HepG2 (cell line): Measurements from ENCODE around the gene KDM4B. TPM values are rescaled to one million over a fixed set of nuclear protein-coding genes. Genes with fewer than 3 reads are reported as not detected.

Source experiments
- HNRNPK ChIP-seq: fragments of 200-400 bp; formaldehyde crosslinking; IDR thresholded peaks from 2 replicates; pipeline ENCODE4 v1.6.1; 2018; ENCODE audit warnings: low read length, low read depth, moderate library complexity, mild to moderate bottlenecking; ENCODE audit not compliant: poor library complexity, severe bottlenecking
- HOXD1 ChIP-seq: sonication (generic); formaldehyde crosslinking; IDR thresholded peaks from 2 replicates; pipeline ENCODE4 v1.5.0; 2020; ENCODE audit warnings: missing genetic modification reagents
- ISX ChIP-seq: sonication (generic); formaldehyde crosslinking; conservative IDR thresholded peaks from 2 replicates; pipeline ENCODE4 v1.5.0; 2020; ENCODE audit warnings: missing genetic modification reagents
- NFYB ChIP-seq: sonication (generic); formaldehyde crosslinking; IDR thresholded peaks from 2 replicates; pipeline ENCODE4 v1.4.0; 2020; ENCODE audit warnings: missing genetic modification reagents
- RARA ChIP-seq: IDR thresholded peaks from 2 replicates; pipeline ENCODE4 v1.6.1; 2016; ENCODE audit warnings: missing genetic modification reagents, missing compliant biosample characterization
- RFX5 ChIP-seq: IDR thresholded peaks from 2 replicates; pipeline ENCODE4 v1.6.1; 2011; ENCODE audit warnings: low read depth, low read length, improper control_type of control experiment
- SMAD1 ChIP-seq: sonication (generic); formaldehyde crosslinking; IDR thresholded peaks from 2 replicates; pipeline ENCODE4 v1.4.0; 2020; ENCODE audit warnings: missing genetic modification reagents, low read depth, mild to moderate bottlenecking, borderline replicate concordance
- SNAI1 ChIP-seq: sonication (generic); formaldehyde crosslinking; IDR thresholded peaks from 2 replicates; pipeline ENCODE4 v1.5.0; 2020; ENCODE audit warnings: mild to moderate bottlenecking, missing genetic modification reagents, borderline replicate concordance
- SOX5 ChIP-seq: IDR thresholded peaks from 2 replicates; pipeline ENCODE4 v1.6.1; 2016; ENCODE audit warnings: borderline replicate concordance
- ZMYM3 ChIP-seq: sonication (generic); formaldehyde crosslinking; IDR thresholded peaks from 2 replicates; pipeline ENCODE4 v1.5.1; 2020; ENCODE audit warnings: mild to moderate bottlenecking, missing genetic modification reagents
- ZNF160 ChIP-seq: sonication (generic); formaldehyde crosslinking; IDR thresholded peaks from 2 replicates; pipeline ENCODE4 v1.8.0; 2022; ENCODE audit warnings: mild to moderate bottlenecking, inconsistent platforms, missing genetic modification reagents
- ZNF670 ChIP-seq: sonication (generic); formaldehyde crosslinking; IDR thresholded peaks from 2 replicates; pipeline ENCODE4 v1.8.0; 2022; ENCODE audit warnings: mild to moderate bottlenecking, missing genetic modification reagents, borderline replicate concordance
- polyA plus RNA-seq, 8 experiments: library from polyadenylated mRNA; depleted of rRNA in 3 of 8; stranded (reverse) in 7 of 8; unstranded in 1 of 8; fragments of >200 nt; fragmentation: Illumina TruSeq in 4 of 8; extraction: Trizol in 4 of 8; gene quantifications; 2 replicates each; pipeline versions ENCODE4 v1.2.1 to v1.2.3, GENCODE V29; 2011 to 2016; ENCODE audit warnings: low read depth in 4 of 8, missing spikeins in 1 of 8, mixed read lengths in 1 of 8; ENCODE audit not compliant: insufficient read depth in 1 of 8
- total RNA-seq, 5 experiments: library from RNA; depleted of rRNA; stranded (reverse); fragments of >200 nt; fragmentation: Illumina TruSeq; extraction: Trizol; gene quantifications; 2 replicates each; pipeline ENCODE4 v1.2.3, GENCODE V29; 2016; ENCODE audit warnings: low read depth in 1 of 5
- TF ChIP-seq, protein P1 (sequence below): sonication (generic); formaldehyde crosslinking; IDR thresholded peaks from 2 replicates; pipeline ENCODE4 v1.5.1; 2020; ENCODE audit warnings: missing genetic modification reagents, mild to moderate bottlenecking, borderline replicate concordance
- TF ChIP-seq, protein P2 (sequence below): sonication (generic); formaldehyde crosslinking; IDR thresholded peaks from 2 replicates; pipeline ENCODE4 v1.8.1; 2022; ENCODE audit warnings: low read depth, mild to moderate bottlenecking, missing genetic modification reagents
- TF ChIP-seq, protein P3 (sequence below): sonication (generic); formaldehyde crosslinking; IDR thresholded peaks from 2 replicates; pipeline ENCODE4 v1.4.0; 2020; ENCODE audit warnings: mild to moderate bottlenecking, missing genetic modification reagents
- TF ChIP-seq, protein P4 (sequence below): sonication (generic); formaldehyde crosslinking; IDR thresholded peaks from 2 replicates; pipeline ENCODE4 v1.8.1; 2023; ENCODE audit warnings: mild to moderate bottlenecking, inconsistent platforms, moderate library complexity, missing genetic modification reagents, borderline replicate concordance
- TF ChIP-seq, protein P5 (sequence below), 2 experiments: sonication (generic) in 1 of 2; formaldehyde crosslinking in 1 of 2; IDR thresholded peaks; 2 replicates each; pipeline versions ENCODE4 v1.5.1 to v1.6.1; 2011 to 2020; ENCODE audit warnings: borderline replicate concordance in 1 of 2, low read depth in 1 of 2, low read length in 1 of 2, mild to moderate bottlenecking in 1 of 2, missing genetic modification reagents in 1 of 2, moderate library complexity in 1 of 2

KDM4B gene
- total and polyA plus RNA-seq, 2 of the 13 experiments (the other 11 are each of a cell fraction or from before 2014, with no cell fraction given): 4.9 to 14.6 TPM

DNA sequence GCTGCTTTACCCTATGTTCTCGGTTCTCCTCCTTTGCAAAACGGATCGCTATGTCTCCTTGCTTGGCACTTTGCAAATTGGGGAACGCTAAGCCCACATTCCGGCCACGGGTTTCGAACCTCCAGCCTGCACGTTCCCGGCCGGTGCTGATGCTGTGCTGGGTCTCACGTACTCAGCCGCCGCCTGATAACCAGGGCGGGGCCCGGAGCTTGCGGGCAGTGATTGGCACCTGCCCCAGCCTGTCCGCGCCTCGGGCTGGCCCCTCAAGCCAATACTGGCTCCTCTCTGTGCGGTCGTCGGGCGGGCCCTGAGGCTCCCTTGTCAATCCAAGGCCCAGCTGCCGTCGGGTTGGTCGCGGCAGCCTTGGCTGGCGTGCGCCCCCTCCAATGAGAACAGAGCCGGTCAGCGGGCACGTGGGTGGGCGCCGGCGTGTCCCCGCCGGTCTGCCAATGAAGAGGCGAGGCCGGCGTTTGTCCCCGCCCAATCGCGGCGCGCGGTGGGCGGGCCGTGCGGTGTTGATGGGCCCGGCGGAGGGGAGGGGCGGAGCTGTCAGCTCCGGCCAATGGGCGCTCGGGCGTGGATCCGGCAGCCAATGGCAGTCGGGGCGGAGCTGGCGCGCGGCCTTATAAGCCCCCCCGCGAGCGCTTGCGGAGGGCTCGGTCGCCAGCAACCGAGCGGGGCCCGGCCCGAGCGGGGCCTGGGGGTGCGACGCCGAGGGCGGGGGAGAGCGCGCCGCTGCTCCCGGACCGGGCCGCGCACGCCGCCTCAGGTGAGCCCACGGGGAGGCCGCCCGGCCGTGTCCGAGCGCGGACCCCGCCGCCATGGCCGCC is at the start of gene KDM4B (continued):
- TF ChIP-seq, protein P1, sequence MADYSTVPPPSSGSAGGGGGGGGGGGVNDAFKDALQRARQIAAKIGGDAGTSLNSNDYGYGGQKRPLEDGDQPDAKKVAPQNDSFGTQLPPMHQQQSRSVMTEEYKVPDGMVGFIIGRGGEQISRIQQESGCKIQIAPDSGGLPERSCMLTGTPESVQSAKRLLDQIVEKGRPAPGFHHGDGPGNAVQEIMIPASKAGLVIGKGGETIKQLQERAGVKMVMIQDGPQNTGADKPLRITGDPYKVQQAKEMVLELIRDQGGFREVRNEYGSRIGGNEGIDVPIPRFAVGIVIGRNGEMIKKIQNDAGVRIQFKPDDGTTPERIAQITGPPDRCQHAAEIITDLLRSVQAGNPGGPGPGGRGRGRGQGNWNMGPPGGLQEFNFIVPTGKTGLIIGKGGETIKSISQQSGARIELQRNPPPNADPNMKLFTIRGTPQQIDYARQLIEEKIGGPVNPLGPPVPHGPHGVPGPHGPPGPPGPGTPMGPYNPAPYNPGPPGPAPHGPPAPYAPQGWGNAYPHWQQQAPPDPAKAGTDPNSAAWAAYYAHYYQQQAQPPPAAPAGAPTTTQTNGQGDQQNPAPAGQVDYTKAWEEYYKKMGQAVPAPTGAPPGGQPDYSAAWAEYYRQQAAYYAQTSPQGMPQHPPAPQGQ (CRISPR knock-in tag): no peak
- 0 out of 2 replicates have a peak, but pooled peaks have one; percentile 43 for TF ChIP-seq SMAD1 (CRISPR knock-in tag)
- TF ChIP-seq ZMYM3 (CRISPR knock-in tag): peak; percentile 96
- no peak for TF ChIP-seq RARA (CRISPR knock-in tag)
- TF ChIP-seq, protein P2, sequence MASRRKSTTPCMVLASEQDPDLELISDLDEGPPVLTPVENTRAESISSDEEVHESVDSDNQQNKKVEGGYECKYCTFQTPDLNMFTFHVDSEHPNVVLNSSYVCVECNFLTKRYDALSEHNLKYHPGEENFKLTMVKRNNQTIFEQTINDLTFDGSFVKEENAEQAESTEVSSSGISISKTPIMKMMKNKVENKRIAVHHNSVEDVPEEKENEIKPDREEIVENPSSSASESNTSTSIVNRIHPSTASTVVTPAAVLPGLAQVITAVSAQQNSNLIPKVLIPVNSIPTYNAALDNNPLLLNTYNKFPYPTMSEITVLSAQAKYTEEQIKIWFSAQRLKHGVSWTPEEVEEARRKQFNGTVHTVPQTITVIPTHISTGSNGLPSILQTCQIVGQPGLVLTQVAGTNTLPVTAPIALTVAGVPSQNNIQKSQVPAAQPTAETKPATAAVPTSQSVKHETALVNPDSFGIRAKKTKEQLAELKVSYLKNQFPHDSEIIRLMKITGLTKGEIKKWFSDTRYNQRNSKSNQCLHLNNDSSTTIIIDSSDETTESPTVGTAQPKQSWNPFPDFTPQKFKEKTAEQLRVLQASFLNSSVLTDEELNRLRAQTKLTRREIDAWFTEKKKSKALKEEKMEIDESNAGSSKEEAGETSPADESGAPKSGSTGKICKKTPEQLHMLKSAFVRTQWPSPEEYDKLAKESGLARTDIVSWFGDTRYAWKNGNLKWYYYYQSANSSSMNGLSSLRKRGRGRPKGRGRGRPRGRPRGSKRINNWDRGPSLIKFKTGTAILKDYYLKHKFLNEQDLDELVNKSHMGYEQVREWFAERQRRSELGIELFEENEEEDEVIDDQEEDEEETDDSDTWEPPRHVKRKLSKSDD: no peak
- no peak for TF ChIP-seq SNAI1 (CRISPR knock-in tag)
- TF ChIP-seq, protein P3, sequence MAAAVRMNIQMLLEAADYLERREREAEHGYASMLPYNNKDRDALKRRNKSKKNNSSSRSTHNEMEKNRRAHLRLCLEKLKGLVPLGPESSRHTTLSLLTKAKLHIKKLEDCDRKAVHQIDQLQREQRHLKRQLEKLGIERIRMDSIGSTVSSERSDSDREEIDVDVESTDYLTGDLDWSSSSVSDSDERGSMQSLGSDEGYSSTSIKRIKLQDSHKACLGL: no peak
- 0 out of 2 replicates have a peak, but pooled peaks have one; percentile 7 for TF ChIP-seq RFX5
- no peak for TF ChIP-seq ZNF160 (CRISPR knock-in tag)
- no peak for TF ChIP-seq ZNF670 (CRISPR knock-in tag)
- TF ChIP-seq ISX (CRISPR knock-in tag): no peak
- TF ChIP-seq NFYB (CRISPR knock-in tag): peak; percentile 99
- 0 out of 2 replicates have a peak, but pooled peaks have one; percentile 10 for TF ChIP-seq SOX5
- TF ChIP-seq, protein P4, sequence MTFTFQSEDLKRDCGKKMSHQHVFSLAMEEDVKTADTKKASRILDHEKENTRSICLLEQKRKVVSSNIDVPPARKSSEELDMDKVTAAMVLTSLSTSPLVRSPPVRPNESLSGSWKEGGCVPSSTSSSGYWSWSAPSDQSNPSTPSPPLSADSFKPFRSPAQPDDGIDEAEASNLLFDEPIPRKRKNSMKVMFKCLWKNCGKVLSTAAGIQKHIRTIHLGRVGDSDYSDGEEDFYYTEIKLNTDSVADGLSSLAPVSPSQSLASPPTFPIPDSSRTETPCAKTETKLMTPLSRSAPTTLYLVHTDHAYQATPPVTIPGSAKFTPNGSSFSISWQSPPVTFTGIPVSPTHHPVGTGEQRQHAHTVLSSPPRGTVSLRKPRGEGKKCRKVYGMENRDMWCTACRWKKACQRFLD (CRISPR knock-in tag): no peak
- peak; percentile 71 for TF ChIP-seq HNRNPK
- peak; percentile 25; the same call in 1 of the 2 replicates for TF ChIP-seq HOXD1 (CRISPR knock-in tag)
- TF ChIP-seq, protein P5, sequence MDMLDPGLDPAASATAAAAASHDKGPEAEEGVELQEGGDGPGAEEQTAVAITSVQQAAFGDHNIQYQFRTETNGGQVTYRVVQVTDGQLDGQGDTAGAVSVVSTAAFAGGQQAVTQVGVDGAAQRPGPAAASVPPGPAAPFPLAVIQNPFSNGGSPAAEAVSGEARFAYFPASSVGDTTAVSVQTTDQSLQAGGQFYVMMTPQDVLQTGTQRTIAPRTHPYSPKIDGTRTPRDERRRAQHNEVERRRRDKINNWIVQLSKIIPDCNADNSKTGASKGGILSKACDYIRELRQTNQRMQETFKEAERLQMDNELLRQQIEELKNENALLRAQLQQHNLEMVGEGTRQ (IDR thresholded peaks at IDR 0.05; ENCODE audit: low read depth, low read length): peak; percentile 87
- TF ChIP-seq, protein P5 (CRISPR knock-in tag; IDR thresholded peaks at IDR 0.05; ENCODE audit: borderline replicate concordance): peak; percentile 93; the same call in 1 of the 2 replicates
